SK-N-SH treated with all-trans-retinoic acid at 6 μM for 48 hours (cell line): ENCODE results near the gene TTC29.

Experiments
- BACH2 ChIP-seq: fragments of 250-450 bp; sonication (Bioruptor Pico); IDR thresholded peaks from 2 replicates; pipeline ENCODE4 v1.9.0; 2021; ENCODE audit warnings: mild to moderate bottlenecking, borderline replicate concordance
- GLIS3 ChIP-seq: fragments of 250-450 bp; sonication (Bioruptor Pico); IDR thresholded peaks from 2 replicates; pipeline ENCODE4 v1.5.0; 2020; ENCODE audit warnings: mild to moderate bottlenecking, moderate library complexity
- ISL1 ChIP-seq: fragments of 250-450 bp; sonication (Bioruptor Pico); IDR thresholded peaks from 2 replicates; pipeline ENCODE4 v2.1.2; 2022; ENCODE audit warnings: mild to moderate bottlenecking, moderate library complexity
- OSR1 ChIP-seq: fragments of 250-450 bp; sonication (Bioruptor Pico); IDR thresholded peaks from 2 replicates; pipeline ENCODE4 v1.8.0; 2022; ENCODE audit warnings: moderate library complexity, mild to moderate bottlenecking, inconsistent platforms
- SNAI2 ChIP-seq: fragments of 250-450 bp; sonication (Bioruptor Pico); IDR thresholded peaks from 2 replicates; pipeline ENCODE4 v1.5.0; 2020; ENCODE audit warnings: mild to moderate bottlenecking, moderate library complexity
- ZC3H10 ChIP-seq: fragments of 250-450 bp; sonication (Bioruptor Pico); IDR thresholded peaks from 2 replicates; pipeline ENCODE4 v1.5.1; 2021; ENCODE audit warnings: mild to moderate bottlenecking, moderate library complexity
- ZFP3 ChIP-seq: fragments of 250-450 bp; sonication (Bioruptor Pico); IDR thresholded peaks from 2 replicates; pipeline ENCODE4 v1.5.0; 2020; ENCODE audit warnings: mild to moderate bottlenecking, moderate library complexity
- ZFP30 ChIP-seq: fragments of 450-650 bp; formaldehyde crosslinking; IDR thresholded peaks from 2 replicates; pipeline ENCODE4 v1.5.0; 2022; ENCODE audit warnings: mild to moderate bottlenecking, moderate library complexity
- ZNF565 ChIP-seq: fragments of 450-650 bp; formaldehyde crosslinking; conservative IDR thresholded peaks from 2 replicates; pipeline ENCODE4 v1.5.0; 2020; ENCODE audit warnings: low read depth, mild to moderate bottlenecking, moderate library complexity
- ZNF8 ChIP-seq: fragments of 450-650 bp; formaldehyde crosslinking; IDR thresholded peaks from 2 replicates; pipeline ENCODE4 v1.5.0; 2020; ENCODE audit warnings: mild to moderate bottlenecking, moderate library complexity
- TF ChIP-seq, protein P1 (sequence below): fragments of 250-450 bp; sonication (Bioruptor Pico); IDR thresholded peaks from 2 replicates; pipeline ENCODE4 v1.5.1; 2020; ENCODE audit warnings: low read depth, mild to moderate bottlenecking, moderate library complexity
- TF ChIP-seq, protein P2 (sequence below): fragments of 250-450 bp; sonication (Bioruptor Pico); IDR thresholded peaks from 2 replicates; pipeline ENCODE4 v1.8.0; 2020; ENCODE audit warnings: mild to moderate bottlenecking, moderate library complexity, borderline replicate concordance
- TF ChIP-seq, protein P3 (sequence below): fragments of 250-450 bp; sonication (Bioruptor Pico); IDR thresholded peaks from 2 replicates; pipeline ENCODE4 v1.5.1; 2021; ENCODE audit warnings: mild to moderate bottlenecking, moderate library complexity

DNA sequence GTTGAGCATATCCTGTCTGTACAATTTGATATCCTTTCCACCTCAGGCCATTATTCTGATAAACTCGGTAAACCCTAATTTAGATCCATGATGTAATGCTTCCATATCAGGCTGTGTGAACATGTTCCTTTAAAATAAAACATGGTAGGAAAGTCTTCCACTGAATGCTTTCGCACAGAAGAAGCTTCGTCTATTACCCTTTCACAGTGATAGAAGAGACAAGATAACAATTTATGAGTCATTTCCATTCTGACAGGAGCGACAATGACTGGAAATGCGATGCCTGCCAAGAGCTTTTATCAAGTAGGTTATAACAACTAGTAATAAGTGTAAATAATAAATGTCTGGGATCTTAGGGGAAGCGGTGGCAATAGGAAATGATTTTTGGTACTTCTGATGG is 98.8 kb downstream of the TTC29 start:
- no peak for TF ChIP-seq BACH2 (CRISPR knock-in tag)
- TF ChIP-seq GLIS3 = no peak
- TF ChIP-seq, protein P1, sequence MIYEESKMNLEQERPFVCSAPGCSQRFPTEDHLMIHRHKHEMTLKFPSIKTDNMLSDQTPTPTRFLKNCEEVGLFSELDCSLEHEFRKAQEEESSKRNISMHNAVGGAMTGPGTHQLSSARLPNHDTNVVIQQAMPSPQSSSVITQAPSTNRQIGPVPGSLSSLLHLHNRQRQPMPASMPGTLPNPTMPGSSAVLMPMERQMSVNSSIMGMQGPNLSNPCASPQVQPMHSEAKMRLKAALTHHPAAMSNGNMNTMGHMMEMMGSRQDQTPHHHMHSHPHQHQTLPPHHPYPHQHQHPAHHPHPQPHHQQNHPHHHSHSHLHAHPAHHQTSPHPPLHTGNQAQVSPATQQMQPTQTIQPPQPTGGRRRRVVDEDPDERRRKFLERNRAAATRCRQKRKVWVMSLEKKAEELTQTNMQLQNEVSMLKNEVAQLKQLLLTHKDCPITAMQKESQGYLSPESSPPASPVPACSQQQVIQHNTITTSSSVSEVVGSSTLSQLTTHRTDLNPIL (CRISPR knock-in tag) = no peak
- TF ChIP-seq ZFP30 (CRISPR knock-in tag) = no peak
- TF ChIP-seq, protein P2, sequence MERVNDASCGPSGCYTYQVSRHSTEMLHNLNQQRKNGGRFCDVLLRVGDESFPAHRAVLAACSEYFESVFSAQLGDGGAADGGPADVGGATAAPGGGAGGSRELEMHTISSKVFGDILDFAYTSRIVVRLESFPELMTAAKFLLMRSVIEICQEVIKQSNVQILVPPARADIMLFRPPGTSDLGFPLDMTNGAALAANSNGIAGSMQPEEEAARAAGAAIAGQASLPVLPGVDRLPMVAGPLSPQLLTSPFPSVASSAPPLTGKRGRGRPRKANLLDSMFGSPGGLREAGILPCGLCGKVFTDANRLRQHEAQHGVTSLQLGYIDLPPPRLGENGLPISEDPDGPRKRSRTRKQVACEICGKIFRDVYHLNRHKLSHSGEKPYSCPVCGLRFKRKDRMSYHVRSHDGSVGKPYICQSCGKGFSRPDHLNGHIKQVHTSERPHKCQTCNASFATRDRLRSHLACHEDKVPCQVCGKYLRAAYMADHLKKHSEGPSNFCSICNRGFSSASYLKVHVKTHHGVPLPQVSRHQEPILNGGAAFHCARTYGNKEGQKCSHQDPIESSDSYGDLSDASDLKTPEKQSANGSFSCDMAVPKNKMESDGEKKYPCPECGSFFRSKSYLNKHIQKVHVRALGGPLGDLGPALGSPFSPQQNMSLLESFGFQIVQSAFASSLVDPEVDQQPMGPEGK (CRISPR knock-in tag) = no peak
- no peak for TF ChIP-seq ZNF8
- no peak for TF ChIP-seq ZC3H10 (CRISPR knock-in tag)
- TF ChIP-seq ISL1 (CRISPR knock-in tag) = no peak
- TF ChIP-seq SNAI2 = no peak
- no peak for TF ChIP-seq ZFP3 (CRISPR knock-in tag)
- TF ChIP-seq ZNF565 = no peak
- TF ChIP-seq, protein P3, sequence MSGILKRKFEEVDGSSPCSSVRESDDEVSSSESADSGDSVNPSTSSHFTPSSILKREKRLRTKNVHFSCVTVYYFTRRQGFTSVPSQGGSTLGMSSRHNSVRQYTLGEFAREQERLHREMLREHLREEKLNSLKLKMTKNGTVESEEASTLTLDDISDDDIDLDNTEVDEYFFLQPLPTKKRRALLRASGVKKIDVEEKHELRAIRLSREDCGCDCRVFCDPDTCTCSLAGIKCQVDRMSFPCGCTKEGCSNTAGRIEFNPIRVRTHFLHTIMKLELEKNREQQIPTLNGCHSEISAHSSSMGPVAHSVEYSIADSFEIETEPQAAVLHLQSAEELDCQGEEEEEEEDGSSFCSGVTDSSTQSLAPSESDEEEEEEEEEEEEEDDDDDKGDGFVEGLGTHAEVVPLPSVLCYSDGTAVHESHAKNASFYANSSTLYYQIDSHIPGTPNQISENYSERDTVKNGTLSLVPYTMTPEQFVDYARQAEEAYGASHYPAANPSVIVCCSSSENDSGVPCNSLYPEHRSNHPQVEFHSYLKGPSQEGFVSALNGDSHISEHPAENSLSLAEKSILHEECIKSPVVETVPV (CRISPR knock-in tag) = no peak
- no peak for TF ChIP-seq OSR1 (CRISPR knock-in tag)
